HepG2 (cell line): ENCODE results near the gene LHX5. TPM values are rescaled to one million over a fixed set of nuclear protein-coding genes. Genes with fewer than 3 reads are reported as not detected.

Experiments used
- CCDC6 ChIP-seq: sonication (generic); formaldehyde crosslinking; IDR thresholded peaks from 2 replicates; pipeline ENCODE4 v1.8.1; 2022; ENCODE audit warnings: mild to moderate bottlenecking, missing genetic modification reagents, moderate library complexity
- EZH2 ChIP-seq: conservative IDR thresholded peaks from 2 replicates; pipeline ENCODE4 v1.6.1; 2012; ENCODE audit warnings: mild to moderate bottlenecking, low read depth, low read length, moderate library complexity
- HDAC2 ChIP-seq: sonication (generic); formaldehyde crosslinking; IDR thresholded peaks from 2 replicates; pipeline ENCODE4 v1.4.0; 2020; ENCODE audit warnings: missing genetic modification reagents
- HNF4G ChIP-seq, 2 experiments: sonication (generic) in 1 of 2; formaldehyde crosslinking in 1 of 2; IDR thresholded peaks; 2 replicates each; pipeline versions ENCODE4 v1.4.0 to v1.6.1; 2011 to 2020; ENCODE audit warnings: borderline replicate concordance in 2 of 2, low read depth in 2 of 2, mild to moderate bottlenecking in 2 of 2, low read length in 1 of 2, missing genetic modification reagents in 1 of 2, moderate library complexity in 1 of 2
- KDM5B ChIP-seq: sonication (generic); formaldehyde crosslinking; IDR thresholded peaks from 2 replicates; pipeline ENCODE4 v1.4.0; 2020; ENCODE audit warnings: missing genetic modification reagents, mild to moderate bottlenecking, borderline replicate concordance
- KLF11 ChIP-seq: IDR thresholded peaks from 2 replicates; pipeline ENCODE4 v1.6.1; 2016; ENCODE audit warnings: missing compliant biosample characterization
- NFKB2 ChIP-seq: sonication (generic); formaldehyde crosslinking; IDR thresholded peaks from 2 replicates; pipeline ENCODE4 v1.4.0; 2020; ENCODE audit warnings: missing genetic modification reagents, borderline replicate concordance
- PTBP1 ChIP-seq: fragments of 200-400 bp; formaldehyde crosslinking; IDR thresholded peaks from 2 replicates; pipeline ENCODE4 v1.6.1; 2018; ENCODE audit warnings: low read length, low read depth; ENCODE audit not compliant: poor library complexity, severe bottlenecking
- ZNF12 ChIP-seq: sonication (generic); formaldehyde crosslinking; IDR thresholded peaks from 2 replicates; pipeline ENCODE4 v1.5.0; 2020; ENCODE audit warnings: missing genetic modification reagents
- ZNF230 ChIP-seq: sonication (generic); formaldehyde crosslinking; IDR thresholded peaks from 2 replicates; pipeline ENCODE4 v1.4.0; 2020; ENCODE audit warnings: mild to moderate bottlenecking, missing genetic modification reagents
- ZNF557 ChIP-seq: sonication (generic); formaldehyde crosslinking; IDR thresholded peaks from 2 replicates; pipeline ENCODE4 v1.4.0; 2020; ENCODE audit warnings: missing genetic modification reagents
- ZNF75D ChIP-seq: sonication (generic); formaldehyde crosslinking; IDR thresholded peaks from 2 replicates; pipeline ENCODE4 v1.8.1; 2023; ENCODE audit warnings: missing genetic modification reagents, mild to moderate bottlenecking, borderline replicate concordance
- polyA plus RNA-seq, 8 experiments: library from polyadenylated mRNA; depleted of rRNA in 3 of 8; stranded (reverse) in 7 of 8; unstranded in 1 of 8; fragments of >200 nt; fragmentation: Illumina TruSeq in 4 of 8; extraction: Trizol in 4 of 8; gene quantifications; 2 replicates each; pipeline versions ENCODE4 v1.2.1 to v1.2.3, GENCODE V29; 2011 to 2016; ENCODE audit warnings: low read depth in 4 of 8, missing spikeins in 1 of 8, mixed read lengths in 1 of 8; ENCODE audit not compliant: insufficient read depth in 1 of 8
- total RNA-seq, 5 experiments: library from RNA; depleted of rRNA; stranded (reverse); fragments of >200 nt; fragmentation: Illumina TruSeq; extraction: Trizol; gene quantifications; 2 replicates each; pipeline ENCODE4 v1.2.3, GENCODE V29; 2016; ENCODE audit warnings: low read depth in 1 of 5
- TF ChIP-seq, protein P1 (sequence below): sonication (generic); formaldehyde crosslinking; IDR thresholded peaks from 2 replicates; pipeline ENCODE4 v1.4.0; 2020; ENCODE audit warnings: missing genetic modification reagents, borderline replicate concordance
- TF ChIP-seq, protein P2 (sequence below): sonication (generic); formaldehyde crosslinking; IDR thresholded peaks from 2 replicates; pipeline ENCODE4 v1.4.0; 2020; ENCODE audit warnings: missing genetic modification reagents
- TF ChIP-seq, protein P3 (sequence below): sonication (generic); formaldehyde crosslinking; IDR thresholded peaks from 2 replicates; pipeline ENCODE4 v1.8.1; 2023; ENCODE audit warnings: missing genetic modification reagents, mild to moderate bottlenecking, borderline replicate concordance
- TF ChIP-seq, protein P4 (sequence below): sonication (generic); formaldehyde crosslinking; IDR thresholded peaks from 2 replicates; pipeline ENCODE4 v1.4.0; 2020; ENCODE audit warnings: missing genetic modification reagents, borderline replicate concordance
- TF ChIP-seq, protein P5 (sequence below): sonication (generic); formaldehyde crosslinking; IDR thresholded peaks from 2 replicates; pipeline ENCODE4 v1.4.0; 2020; ENCODE audit warnings: missing genetic modification reagents, mild to moderate bottlenecking, borderline replicate concordance

Gene LHX5
- total and polyA plus RNA-seq, 2 of the 13 experiments (the other 11 are each of a cell fraction or from before 2014, with no cell fraction given): not detected

DNA sequence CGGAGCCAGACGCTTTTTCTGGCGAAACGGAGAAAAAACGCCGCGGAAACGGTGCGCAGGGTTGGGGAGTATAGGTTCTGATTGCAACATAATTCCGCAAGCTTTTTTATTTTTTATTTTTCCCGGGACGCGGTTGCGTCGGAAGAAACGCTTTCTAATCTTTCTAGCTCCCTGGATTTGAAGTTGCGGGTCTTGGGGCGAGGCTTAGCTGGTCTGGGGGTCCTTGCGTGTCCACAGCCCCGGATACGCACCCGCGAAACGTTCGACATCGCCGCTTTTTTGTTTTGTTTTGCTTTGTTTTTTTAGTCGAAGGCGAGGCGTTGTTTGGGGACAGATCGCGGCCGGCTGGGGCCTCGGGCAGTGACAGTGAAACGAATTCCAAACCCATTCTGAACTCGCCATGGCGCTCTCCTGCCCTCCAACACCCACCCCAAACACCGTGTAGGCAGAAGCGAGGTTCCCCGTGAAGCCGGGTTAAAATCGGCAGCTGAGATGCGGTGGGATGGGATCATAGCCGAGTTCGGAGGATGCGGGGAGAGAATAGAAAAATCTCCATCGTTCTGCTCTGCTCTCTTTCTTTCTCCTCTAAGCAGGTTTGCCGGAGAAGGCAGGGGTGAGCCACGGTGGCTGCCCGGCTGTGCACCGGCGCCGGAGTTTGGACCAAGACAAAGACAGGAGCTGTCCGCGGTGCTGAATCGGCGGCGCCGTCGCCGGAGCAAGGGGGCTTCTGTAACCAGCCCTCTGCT lies 8.1 kb upstream of the LHX5 start (continued):
- TF ChIP-seq, protein P1, sequence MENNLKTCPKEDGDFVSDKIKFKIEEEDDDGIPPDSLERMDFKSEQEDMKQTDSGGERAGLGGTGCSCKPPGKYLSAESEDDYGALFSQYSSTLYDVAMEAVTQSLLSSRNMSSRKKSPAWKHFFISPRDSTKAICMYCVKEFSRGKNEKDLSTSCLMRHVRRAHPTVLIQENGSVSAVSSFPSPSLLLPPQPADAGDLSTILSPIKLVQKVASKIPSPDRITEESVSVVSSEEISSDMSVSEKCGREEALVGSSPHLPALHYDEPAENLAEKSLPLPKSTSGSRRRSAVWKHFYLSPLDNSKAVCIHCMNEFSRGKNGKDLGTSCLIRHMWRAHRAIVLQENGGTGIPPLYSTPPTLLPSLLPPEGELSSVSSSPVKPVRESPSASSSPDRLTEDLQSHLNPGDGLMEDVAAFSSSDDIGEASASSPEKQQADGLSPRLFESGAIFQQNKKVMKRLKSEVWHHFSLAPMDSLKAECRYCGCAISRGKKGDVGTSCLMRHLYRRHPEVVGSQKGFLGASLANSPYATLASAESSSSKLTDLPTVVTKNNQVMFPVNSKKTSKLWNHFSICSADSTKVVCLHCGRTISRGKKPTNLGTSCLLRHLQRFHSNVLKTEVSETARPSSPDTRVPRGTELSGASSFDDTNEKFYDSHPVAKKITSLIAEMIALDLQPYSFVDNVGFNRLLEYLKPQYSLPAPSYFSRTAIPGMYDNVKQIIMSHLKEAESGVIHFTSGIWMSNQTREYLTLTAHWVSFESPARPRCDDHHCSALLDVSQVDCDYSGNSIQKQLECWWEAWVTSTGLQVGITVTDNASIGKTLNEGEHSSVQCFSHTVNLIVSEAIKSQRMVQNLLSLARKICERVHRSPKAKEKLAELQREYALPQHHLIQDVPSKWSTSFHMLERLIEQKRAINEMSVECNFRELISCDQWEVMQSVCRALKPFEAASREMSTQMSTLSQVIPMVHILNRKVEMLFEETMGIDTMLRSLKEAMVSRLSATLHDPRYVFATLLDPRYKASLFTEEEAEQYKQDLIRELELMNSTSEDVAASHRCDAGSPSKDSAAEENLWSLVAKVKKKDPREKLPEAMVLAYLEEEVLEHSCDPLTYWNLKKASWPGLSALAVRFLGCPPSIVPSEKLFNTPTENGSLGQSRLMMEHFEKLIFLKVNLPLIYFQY (CRISPR knock-in tag): 0 out of 2 replicates have a peak, but pooled peaks have one; percentile 26
- TF ChIP-seq, protein P2, sequence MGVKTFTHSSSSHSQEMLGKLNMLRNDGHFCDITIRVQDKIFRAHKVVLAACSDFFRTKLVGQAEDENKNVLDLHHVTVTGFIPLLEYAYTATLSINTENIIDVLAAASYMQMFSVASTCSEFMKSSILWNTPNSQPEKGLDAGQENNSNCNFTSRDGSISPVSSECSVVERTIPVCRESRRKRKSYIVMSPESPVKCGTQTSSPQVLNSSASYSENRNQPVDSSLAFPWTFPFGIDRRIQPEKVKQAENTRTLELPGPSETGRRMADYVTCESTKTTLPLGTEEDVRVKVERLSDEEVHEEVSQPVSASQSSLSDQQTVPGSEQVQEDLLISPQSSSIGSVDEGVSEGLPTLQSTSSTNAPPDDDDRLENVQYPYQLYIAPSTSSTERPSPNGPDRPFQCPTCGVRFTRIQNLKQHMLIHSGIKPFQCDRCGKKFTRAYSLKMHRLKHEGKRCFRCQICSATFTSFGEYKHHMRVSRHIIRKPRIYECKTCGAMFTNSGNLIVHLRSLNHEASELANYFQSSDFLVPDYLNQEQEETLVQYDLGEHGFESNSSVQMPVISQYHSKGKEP (CRISPR knock-in tag): peak; percentile 84; the same call in 1 of the 2 replicates
- TF ChIP-seq ZNF12 (CRISPR knock-in tag) (peak; percentile 51; the same call in 1 of the 2 replicates), ZNF75D (CRISPR knock-in tag) (no peak), KLF11 (CRISPR knock-in tag) (peak; percentile 71; the same call in 1 of the 2 replicates), NFKB2 (peak; percentile 91; the same call in 1 of the 2 replicates), EZH2 (no peak), PTBP1 (no peak), HDAC2 (peak; percentile 57), ZNF557 (CRISPR knock-in tag) (peak; percentile 93), ZNF230 (0 out of 2 replicates have a peak, but pooled peaks have one; percentile 52), KDM5B (CRISPR knock-in tag) (0 out of 2 replicates have a peak, but pooled peaks have one; percentile 32), HNF4G (IDR thresholded peaks at IDR 0.05; ENCODE audit: borderline replicate concordance, low read depth, low read length) (0 out of 2 replicates have a peak, but pooled peaks have one; percentile 31), HNF4G (CRISPR knock-in tag; IDR thresholded peaks at IDR 0.05; ENCODE audit: borderline replicate concordance, low read depth) (no peak), CCDC6 (CRISPR knock-in tag) (peak; percentile 27; the same call in 1 of the 2 replicates)
- TF ChIP-seq, protein P3, sequence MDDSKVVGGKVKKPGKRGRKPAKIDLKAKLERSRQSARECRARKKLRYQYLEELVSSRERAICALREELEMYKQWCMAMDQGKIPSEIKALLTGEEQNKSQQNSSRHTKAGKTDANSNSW: no peak
- TF ChIP-seq, protein P4, sequence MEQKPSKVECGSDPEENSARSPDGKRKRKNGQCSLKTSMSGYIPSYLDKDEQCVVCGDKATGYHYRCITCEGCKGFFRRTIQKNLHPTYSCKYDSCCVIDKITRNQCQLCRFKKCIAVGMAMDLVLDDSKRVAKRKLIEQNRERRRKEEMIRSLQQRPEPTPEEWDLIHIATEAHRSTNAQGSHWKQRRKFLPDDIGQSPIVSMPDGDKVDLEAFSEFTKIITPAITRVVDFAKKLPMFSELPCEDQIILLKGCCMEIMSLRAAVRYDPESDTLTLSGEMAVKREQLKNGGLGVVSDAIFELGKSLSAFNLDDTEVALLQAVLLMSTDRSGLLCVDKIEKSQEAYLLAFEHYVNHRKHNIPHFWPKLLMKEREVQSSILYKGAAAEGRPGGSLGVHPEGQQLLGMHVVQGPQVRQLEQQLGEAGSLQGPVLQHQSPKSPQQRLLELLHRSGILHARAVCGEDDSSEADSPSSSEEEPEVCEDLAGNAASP (CRISPR knock-in tag): peak; percentile 60; the same call in 1 of the 2 replicates
- TF ChIP-seq, protein P5, sequence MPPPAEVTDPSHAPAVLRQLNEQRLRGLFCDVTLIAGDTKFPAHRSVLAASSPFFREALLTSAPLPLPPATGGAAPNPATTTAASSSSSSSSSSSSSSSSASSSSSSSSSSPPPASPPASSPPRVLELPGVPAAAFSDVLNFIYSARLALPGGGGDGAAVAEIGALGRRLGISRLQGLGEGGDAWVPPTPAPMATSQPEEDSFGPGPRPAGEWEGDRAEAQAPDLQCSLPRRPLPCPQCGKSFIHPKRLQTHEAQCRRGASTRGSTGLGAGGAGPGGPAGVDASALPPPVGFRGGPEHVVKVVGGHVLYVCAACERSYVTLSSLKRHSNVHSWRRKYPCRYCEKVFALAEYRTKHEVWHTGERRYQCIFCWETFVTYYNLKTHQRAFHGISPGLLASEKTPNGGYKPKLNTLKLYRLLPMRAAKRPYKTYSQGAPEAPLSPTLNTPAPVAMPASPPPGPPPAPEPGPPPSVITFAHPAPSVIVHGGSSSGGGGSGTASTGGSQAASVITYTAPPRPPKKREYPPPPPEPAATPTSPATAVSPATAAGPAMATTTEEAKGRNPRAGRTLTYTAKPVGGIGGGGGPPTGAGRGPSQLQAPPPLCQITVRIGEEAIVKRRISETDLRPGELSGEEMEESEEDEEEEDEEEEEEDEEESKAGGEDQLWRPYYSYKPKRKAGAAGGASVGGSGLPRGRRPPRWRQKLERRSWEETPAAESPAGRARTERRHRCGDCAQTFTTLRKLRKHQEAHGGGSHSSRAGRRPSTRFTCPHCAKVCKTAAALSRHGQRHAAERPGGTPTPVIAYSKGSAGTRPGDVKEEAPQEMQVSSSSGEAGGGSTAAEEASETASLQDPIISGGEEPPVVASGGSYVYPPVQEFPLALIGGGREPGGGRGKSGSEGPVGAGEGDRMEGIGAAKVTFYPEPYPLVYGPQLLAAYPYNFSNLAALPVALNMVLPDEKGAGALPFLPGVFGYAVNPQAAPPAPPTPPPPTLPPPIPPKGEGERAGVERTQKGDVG: no peak
